ENCODE data around the gene CGB5. TPM values are rescaled to one million over a fixed set of nuclear protein-coding genes. Genes with fewer than 3 reads are reported as not detected.

CGB5 gene
- total and polyA plus RNA-seq, 9 of the 15 experiments (the other 6 are each of a cell fraction or from before 2014, with no cell fraction given): not detected

DNA sequence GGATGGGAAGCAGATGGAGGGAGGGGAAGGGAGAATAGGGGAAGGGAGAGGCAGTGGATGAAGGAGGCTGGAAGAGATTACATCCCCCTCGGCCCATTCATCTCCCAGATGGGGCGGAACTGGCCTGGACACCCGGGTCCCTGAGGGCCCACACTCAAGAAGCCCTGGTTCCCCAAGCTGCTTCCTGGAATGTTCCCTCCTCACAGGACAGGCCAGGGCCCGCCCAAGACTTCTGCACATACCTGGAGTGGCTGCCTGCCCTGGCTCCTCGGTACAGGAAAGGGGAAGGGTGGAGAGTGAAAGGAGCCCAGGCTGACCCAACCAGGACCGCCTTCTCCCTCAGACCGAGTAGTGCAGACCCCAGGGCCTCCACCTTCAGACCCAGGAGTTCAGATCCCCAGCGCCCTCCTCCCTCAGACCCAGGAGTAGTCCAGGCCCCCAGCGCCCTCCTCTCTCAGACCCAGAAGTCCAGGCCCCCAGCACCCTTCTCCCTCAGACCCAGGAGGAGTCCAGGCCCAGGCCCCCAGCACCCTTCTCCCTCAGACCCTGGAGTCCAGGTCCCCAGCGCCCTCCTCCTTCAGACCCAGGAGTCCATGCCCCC, 20.5 kb downstream of the CGB5 start (continued):
- TF ChIP-seq AFF1 (IDR thresholded peaks at IDR 0.05; ENCODE audit: low read depth in 1 of 2, partially characterized antibody in 2 of 2): no peak
- no peak for TF ChIP-seq NUFIP1 (IDR thresholded peaks at IDR 0.05; ENCODE audit: partially characterized antibody)
- TF ChIP-seq, protein P1, sequence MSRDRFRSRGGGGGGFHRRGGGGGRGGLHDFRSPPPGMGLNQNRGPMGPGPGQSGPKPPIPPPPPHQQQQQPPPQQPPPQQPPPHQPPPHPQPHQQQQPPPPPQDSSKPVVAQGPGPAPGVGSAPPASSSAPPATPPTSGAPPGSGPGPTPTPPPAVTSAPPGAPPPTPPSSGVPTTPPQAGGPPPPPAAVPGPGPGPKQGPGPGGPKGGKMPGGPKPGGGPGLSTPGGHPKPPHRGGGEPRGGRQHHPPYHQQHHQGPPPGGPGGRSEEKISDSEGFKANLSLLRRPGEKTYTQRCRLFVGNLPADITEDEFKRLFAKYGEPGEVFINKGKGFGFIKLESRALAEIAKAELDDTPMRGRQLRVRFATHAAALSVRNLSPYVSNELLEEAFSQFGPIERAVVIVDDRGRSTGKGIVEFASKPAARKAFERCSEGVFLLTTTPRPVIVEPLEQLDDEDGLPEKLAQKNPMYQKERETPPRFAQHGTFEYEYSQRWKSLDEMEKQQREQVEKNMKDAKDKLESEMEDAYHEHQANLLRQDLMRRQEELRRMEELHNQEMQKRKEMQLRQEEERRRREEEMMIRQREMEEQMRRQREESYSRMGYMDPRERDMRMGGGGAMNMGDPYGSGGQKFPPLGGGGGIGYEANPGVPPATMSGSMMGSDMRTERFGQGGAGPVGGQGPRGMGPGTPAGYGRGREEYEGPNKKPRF (IDR thresholded peaks at IDR 0.05; ENCODE audit: low read depth, low read length): no peak
- no peak for TF ChIP-seq SLC30A9 (CRISPR knock-in tag; IDR thresholded peaks at IDR 0.05)
- no peak for TF ChIP-seq FOSL1 (tag; conservative IDR thresholded peaks at IDR 0.05)
- TF ChIP-seq, protein P2, sequence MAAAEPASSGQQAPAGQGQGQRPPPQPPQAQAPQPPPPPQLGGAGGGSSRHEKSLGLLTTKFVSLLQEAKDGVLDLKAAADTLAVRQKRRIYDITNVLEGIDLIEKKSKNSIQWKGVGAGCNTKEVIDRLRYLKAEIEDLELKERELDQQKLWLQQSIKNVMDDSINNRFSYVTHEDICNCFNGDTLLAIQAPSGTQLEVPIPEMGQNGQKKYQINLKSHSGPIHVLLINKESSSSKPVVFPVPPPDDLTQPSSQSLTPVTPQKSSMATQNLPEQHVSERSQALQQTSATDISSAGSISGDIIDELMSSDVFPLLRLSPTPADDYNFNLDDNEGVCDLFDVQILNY (CRISPR knock-in tag; IDR thresholded peaks at IDR 0.05): no peak
- no peak for TF ChIP-seq POLR3A (IDR thresholded peaks at IDR 0.05; ENCODE audit: borderline replicate concordance, extremely low read depth, insufficient read depth, insufficient read length)
- TF ChIP-seq ZBTB8A (IDR thresholded peaks at IDR 0.05; ENCODE audit: partially characterized antibody): no peak
- no peak for TF ChIP-seq E2F4 (CRISPR knock-in tag; IDR thresholded peaks at IDR 0.05; ENCODE audit: low read depth)

Data from K562 (cell line).